Cardiac fibroblast (primary cell): ENCODE results near the gene SMC3.
"Not testable (repeated sequence)": the region's sequence is repeated elsewhere in the genome, so short reads cannot be mapped to it uniquely, and the experiment has no call there.

ENCODE experiments used
- DNase-seq, 2 donors: peaks; one replicate each; pipeline versions ENCODE4 v3.0.0 to v3.0.0-alpha.2; 2010; ENCODE audit warnings: low read depth in 2 of 2
- H3K4me3 ChIP-seq, 2 donors: replicated peaks in 1 of 2; 1 replicate in 1 of 2; 2 replicates in 1 of 2; pipeline ENCODE4 v1.5.1; 2011; ENCODE audit warnings: low read depth in 2 of 2, low read length in 2 of 2, mild to moderate bottlenecking in 2 of 2, moderate library complexity in 1 of 2
- TF ChIP-seq, protein P1 (sequence below): IDR thresholded peaks from one replicate; pipeline ENCODE4 v1.5.1; 2011; ENCODE audit warnings: low read depth, mild to moderate bottlenecking, low read length, inconsistent platforms

SMC3 gene

DNA sequence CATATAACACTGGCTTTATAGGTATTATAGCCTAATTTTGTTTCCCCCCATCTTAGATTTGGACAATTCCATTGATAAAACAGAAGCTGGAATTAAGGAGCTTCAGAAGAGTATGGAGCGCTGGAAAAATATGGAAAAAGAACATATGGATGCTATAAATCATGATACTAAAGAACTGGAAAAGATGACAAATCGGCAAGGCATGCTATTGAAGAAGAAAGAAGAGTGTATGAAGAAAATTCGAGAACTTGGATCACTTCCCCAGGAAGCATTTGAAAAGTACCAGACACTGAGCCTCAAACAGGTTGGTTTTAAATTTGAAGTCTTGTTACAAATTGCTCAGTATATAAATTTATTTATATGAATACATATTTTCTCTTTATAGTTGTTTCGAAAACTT is 34.1 kb downstream of the SMC3 start:
- no peak overlapping the region for H3K4me3 ChIP-seq
- TF ChIP-seq, protein P1, sequence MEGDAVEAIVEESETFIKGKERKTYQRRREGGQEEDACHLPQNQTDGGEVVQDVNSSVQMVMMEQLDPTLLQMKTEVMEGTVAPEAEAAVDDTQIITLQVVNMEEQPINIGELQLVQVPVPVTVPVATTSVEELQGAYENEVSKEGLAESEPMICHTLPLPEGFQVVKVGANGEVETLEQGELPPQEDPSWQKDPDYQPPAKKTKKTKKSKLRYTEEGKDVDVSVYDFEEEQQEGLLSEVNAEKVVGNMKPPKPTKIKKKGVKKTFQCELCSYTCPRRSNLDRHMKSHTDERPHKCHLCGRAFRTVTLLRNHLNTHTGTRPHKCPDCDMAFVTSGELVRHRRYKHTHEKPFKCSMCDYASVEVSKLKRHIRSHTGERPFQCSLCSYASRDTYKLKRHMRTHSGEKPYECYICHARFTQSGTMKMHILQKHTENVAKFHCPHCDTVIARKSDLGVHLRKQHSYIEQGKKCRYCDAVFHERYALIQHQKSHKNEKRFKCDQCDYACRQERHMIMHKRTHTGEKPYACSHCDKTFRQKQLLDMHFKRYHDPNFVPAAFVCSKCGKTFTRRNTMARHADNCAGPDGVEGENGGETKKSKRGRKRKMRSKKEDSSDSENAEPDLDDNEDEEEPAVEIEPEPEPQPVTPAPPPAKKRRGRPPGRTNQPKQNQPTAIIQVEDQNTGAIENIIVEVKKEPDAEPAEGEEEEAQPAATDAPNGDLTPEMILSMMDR, result no peak
- DNase-seq, result no peak

DNA sequence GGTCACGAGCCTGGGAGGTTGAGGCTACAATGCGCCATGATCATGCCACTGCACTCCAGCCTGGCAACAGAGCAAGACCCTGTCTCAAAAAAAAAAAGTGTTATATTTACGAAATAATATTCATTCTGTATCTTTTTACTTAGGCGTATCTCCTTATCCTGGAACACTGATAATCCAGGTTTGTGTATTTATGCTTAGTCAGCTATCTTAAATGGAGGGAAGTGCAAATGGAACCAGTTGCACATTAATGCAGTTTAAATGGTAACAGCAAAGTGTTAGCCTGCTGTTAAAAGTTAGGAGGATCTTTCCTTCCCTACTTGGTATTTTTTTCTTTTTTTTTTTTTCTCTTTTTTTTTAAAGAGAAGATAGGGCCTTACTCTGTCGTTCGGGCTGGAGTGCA is 40.6 kb downstream of the SMC3 start:
- DNase-seq, result no peak
- TF ChIP-seq, protein P1, result no peak
- no peak overlapping the region for H3K4me3 ChIP-seq

DNA sequence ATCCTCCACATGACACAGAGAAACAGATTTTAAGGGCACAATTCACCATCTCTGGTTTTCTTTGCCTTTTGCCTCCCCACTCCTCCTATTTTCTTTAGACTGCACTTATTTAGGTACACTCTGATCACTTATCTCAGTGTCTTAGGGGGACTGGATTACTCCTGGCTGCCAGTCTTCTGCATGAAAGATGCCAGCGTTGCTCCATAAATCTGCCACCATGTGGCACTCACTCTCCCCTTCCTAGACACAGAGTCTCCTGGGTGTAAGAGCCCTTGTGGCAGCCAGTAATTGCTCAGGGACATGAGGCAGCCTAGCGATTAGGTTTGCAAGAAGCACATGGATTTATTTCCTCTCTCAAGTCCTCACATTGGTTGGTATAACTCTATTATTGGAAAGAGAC is 42.1 kb downstream of the SMC3 start:
- DNase-seq, result peak in 1 of 2 donors; percentile 5
- H3K4me3 ChIP-seq, result no peak overlapping the region
- TF ChIP-seq, protein P1, result no peak

- peak; percentile 62 to 65 for DNase-seq
- no peak overlapping the region for H3K4me3 ChIP-seq
- TF ChIP-seq, protein P1, result peak; percentile 81
Observed at GRCh38 chr10:110610308-110610774, 42.8 kb downstream of the SMC3 start.

GRCh38 chr10:110610781-110611180 is 43.3 kb downstream of the SMC3 start:
- not testable (repeated sequence) for H3K4me3 ChIP-seq, DNase-seq

DNA sequence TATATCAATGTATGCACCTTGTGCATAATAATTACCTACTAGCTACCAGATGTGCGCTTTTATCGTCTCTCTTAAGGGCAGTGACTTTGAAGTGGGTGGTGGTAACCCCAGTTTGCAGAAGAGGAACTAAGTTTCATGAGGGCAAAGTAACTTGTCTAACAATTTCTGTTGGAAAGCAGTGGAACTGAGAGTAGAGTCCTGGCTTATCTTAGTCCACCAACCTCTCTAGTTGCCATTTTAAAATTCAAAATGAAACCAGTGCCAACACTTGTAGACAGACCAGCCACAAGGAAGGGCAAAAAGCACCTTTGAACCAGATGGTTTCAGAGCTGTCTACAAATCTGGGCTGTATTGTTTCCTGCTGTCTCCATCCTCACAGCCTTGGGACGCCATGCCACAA is 44.6 kb downstream of the SMC3 start:
- H3K4me3 ChIP-seq, result no peak overlapping the region
- DNase-seq, result no peak
- TF ChIP-seq, protein P1, result no peak

DNA sequence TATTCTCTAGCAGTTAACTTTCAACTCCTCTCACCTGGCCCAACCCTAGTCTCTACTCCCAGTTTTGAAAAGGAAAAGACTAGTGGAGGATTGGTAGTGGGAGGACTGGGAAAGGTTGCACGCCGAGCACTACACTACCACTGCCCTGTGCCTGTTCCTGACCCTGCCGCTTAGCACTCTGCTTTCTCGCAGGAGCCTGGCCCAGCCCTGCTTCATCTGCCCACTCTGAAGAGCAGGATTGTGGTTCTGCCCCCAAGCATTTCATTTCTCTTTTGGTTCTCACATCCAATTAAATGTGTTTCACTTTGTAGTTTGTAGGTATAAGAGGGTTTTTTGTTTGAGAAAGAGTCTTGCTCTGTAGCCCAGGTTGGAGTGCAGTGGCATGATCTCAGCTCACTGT is 45.1 kb downstream of the SMC3 start:
- no peak overlapping the region for H3K4me3 ChIP-seq
- TF ChIP-seq, protein P1, result no peak
- no peak for DNase-seq
